ENCODE measurements around the gene NEUROD2.

GRCh38 chr17:39638317-39638716 is 30.6 kb upstream of the NEUROD2 start:
- no peak for TF ChIP-seq CTCF (conservative IDR thresholded peaks at IDR 0.05 in 1 of 2, IDR thresholded peaks at IDR 0.05 in 1 of 2; ENCODE audit: extremely low read depth in 1 of 2, insufficient read depth in 1 of 2, low read depth in 1 of 2, low read length in 2 of 2)
- TF ChIP-seq EZH2 (IDR thresholded peaks at IDR 0.05; ENCODE audit: borderline replicate concordance, low read length): no peak

Measured in mammary epithelial cell (primary cell).